Hematopoietic multipotent progenitor cell treated with erythropoietin and hydrocortisone succinate and interleukin-3 and kit ligand, for 4 days (in vitro differentiated cells): ENCODE data around the gene PILRB.
"Not testable (repeated sequence)": the region's sequence is repeated elsewhere in the genome, so short reads cannot be mapped to it uniquely, and the experiment has no call there.

ENCODE experiments used
- DNase-seq: peaks from one replicate; pipeline ENCODE4 v3.0.0-alpha.2; 2015

Gene PILRB

DNA sequence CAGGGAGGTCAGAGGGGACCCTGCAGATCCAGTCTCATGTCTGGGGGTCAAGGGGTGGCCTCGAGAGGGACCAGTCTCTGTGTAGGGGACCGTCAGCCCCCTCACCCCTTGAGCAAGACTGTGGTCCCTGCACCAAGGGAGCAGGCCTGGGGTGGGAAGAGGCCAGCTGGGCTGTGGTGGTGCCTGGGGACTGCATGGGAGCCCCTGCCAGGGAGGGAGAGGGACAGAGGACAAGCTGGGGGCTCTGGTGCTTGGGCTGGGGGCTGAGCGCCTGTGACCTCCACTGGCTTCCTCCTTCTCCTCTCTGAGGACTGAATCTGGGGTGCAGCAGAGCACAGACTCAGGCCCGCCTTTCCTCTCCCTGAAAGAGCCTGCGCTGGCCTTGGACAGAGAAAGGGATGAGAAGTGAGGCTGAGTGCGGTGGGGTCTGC, 771 bp upstream of the PILRB start:
- no peak for DNase-seq

DNA sequence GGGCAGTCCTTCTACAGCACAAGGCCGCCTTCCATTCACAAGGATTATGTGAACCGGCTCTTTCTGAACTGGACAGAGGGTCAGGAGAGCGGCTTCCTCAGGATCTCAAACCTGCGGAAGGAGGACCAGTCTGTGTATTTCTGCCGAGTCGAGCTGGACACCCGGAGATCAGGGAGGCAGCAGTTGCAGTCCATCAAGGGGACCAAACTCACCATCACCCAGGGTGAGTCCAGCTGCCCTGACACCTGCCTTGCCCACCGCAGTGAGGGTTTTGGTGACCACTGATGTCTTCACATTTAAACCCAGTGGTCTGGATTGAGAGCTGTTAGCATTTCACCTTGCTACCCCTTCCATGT, 918 bp downstream of the PILRB start:
- no peak for DNase-seq

DNA sequence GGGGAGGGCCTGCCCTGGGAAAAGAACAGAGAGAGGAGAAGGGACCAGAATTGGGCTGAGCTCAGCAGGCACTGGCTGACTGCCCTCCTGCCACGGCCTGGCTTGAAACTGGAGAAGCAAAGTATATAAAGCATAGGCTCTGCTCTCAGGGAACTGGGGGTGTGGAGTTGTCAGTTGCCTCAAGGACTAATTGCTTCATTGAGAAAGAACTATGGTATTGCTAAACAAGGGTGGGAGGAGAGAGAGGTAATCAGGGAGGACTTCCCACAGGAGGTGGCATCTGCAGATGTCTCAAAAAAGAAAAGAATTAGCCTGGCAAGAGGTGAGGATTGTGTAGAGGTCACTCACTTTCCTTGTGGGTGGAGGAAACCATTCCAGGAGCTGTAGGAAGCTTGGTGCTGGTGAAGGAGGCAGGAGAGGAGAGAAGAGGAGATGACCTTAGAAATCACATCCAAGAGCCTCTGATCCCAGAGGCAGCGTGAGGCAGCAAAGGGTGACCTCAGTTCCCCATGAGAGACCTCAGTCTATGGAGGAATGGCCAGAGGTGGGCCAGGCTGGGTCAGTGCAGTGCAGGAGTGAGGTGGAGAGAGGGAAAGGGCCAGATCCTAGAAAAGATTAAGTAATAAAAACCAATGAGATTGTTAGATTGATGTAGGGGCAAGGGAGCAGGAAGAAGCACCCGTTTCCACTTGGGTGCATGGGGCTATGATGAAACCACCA, 2.4 kb downstream of the PILRB start:
- DNase-seq = no peak

DNA sequence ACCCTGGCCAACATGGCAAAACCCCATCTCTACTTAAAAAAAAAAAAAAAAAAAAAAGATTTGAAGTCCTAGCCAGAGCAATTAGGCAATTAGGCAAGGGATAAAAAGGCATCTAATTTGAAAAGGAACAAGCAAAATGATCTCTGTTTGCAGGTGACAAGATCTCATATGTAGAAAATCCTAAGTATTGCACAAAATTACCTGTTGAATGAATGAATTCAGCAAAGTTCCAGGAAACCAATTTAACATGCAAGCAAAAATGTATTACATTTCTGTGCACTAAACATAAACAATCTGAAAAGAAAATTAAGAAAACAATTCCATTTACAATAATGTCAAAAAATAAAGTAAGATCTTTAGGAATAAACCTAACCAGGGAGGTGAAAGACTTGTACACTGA, 5.2 kb downstream of the PILRB start:
- no peak for DNase-seq

DNA sequence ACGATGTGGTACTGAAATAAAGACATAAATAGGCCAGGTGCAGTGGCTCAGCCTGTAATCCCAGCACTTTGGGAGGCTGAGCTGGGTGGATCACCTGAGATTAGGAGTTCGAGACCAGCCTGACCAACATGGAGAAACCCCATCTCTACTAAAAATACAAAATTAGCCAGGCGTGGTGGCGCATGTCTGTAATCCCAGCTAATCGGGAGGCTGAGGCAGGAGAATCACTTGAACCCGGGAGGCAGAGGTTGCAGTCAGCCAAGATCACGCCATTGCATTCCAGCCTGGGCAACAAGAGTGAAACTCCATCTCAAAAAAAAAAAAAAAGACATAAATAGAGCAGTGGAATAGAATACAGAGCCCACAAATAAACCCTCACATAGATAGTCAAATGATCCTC, 5.9 kb downstream of the PILRB start:
- not testable (repeated sequence) for DNase-seq

DNA sequence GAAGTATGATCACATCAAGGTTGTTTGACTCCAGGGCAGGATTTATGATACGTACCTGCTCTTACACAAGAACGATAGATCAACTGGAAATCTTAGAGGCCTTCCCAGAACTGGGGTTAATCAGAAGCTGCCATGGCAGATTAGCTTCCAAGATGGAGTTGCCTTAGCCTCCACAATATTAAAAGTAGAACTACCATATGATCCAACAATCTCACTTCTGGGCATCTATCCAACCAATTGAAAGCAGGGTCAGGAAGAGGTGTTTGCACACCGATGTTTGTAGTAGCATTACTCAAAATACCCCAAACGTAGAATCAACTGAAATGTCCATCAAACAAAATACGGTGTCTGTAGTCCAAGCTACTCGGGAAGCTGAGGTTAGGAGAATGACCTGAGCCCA, 6.6 kb downstream of the PILRB start:
- DNase-seq = no peak

DNA sequence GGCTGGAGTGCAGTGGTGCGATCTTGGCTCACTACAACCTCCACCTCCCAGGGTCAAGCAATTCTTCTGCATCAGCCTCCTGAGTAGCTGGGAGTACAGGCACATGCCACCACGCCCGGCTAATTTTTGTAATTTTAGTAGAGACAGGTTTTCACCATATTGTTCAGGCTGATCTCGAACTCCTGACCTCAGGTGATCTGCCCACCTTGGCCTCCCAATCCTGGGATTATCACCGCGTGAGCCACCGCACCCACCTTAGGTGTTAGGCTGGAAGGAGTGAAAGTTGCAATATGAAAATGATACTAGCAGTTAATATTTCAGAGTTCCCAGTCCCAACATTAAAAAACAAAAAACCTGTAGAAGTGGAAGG, 8.1 kb downstream of the PILRB start:
- not testable (repeated sequence) for DNase-seq

DNA sequence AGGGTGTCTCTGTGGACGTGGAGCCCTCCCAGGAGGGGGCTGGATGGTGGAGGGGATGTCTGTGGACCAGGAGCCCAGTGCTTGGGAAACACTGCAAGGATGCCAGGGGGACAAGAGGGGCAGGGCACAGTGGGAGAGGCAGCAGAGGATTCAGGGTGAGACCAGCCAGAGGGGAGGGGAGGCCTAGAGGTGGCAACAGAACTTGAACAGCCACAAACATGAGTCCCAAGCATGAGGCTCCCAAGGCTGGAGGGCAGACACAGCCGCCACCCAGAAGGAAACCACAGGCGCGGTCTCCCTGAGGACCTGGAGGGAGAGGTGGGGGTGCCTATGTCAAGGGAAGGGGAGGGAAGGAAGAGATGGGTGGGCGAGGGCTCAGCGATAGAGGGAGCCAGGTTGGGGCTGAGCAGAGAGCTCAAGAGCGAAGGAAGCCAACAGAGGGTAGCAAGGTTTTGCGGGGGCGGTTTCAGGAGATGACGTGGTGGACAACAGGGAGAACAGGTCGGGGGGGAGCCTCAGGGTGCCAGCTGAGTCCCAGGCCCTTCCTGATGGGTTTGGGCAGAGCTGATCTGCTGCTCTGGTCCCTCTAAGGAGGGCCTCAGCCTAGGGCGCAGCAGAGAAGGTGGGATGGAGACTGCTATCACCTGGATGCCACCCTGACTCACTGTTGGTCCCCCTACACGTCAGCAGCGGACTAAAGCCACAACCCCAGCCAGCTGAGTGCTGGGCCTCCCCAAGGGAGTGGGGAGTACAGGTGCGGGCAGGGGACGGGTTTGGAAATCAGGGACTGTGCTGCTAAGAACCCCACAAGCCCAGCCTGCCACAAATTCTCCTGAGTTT, 8.7 kb downstream of the PILRB start:
- DNase-seq = peak; percentile 64

DNA sequence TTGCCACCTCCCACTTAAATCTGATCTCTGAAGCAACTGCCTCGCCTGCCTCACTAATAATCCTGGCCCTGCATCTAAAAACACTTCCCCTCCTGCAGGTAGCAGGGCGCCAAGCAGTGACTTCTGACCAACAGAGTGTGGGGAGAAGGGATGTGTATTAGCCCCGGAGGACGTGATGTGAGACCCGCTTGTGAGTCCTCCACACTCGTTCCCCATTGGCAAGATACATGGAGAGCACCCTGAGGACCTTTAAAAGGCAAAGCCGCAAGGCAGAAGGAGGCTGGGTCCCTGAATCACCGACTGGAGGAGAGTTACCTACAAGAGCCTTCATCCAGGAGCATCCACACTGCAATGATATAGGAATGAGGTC, 9.3 kb downstream of the PILRB start:
- DNase-seq = no peak

DNA sequence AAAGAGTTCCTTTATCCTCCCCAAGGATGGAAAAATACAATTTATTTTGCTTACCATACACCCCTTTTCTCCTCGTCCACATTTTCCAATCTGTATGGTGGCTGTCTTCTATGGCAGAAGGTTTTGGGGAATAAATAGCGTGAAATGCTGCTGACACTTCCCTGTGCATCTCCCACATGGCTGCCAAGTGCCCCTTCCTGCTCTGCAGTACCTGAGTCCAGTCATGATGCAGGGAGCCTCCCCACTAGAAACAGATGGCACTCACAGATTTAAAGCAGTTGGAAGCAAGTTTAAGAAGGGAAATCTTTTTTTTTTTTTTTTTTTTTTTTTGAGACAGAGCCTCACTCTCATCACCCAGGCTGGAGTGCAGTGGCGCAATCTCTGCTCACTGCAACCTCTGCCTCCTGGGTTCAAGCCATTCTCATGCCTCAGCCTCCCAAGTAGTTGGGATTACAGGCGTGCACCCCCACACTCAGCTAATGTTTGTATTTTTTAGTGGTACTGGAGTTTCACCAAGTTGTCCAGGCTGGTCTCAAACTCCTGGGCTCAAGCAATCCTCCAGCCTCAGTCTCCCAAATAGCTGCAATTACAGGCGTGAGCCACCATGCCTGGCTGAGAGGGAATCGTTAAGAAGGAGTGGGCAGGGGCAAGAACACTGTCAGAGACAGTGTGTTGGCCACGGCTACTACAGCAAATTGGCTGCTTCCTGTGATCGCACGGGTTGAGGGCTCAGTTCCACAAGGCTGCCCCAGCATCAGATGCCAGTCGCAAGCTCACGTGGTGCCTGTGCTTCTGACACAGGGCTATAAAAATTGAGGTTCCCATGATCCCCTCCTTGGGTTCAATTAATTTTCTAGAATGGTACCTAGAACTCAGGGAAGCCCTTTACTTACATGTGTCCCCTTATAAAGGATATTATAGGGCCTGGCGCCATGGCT, 10.0 kb downstream of the PILRB start:
- peak; percentile 52 for DNase-seq

DNA sequence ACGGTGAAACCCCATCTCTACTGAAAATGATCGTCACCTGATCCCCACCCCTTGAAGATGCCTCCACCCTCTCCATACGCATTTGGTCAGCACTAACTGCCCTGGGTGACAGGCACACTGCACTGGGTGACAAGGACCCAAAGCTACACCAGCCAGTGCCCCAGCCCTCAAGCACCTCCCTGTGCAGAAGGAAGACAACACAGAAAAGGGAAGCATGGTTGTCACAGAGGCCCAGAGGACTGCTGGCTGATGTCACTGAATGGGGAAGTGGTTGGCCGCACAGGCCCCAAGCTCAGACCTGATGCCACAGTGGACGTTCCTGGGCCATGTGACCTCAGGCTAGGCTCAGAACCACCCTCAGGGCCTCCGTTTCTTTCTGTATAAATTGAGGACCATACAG, 11.2 kb downstream of the PILRB start:
- peak; percentile 96 for DNase-seq

DNA sequence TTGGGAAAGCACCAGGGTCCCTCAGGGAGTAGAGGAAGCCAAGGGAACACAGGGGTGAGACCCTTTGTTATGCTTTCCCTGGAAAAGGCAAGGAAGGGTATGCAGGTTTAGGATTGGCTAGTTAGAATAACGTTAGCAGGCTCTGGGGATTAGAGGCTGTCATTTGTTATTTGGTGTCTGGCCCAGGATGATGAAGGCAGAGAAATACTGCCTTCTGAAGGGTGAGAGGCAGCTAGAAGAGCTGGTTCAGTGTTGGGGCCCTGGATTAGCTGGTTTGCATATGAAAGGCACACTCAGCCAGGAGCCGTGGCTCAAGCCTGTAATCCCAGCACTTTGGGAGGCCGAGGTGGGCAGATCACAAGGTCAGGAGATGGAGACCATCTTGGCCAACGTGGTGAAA, 12.4 kb downstream of the PILRB start:
- no peak for DNase-seq

DNA sequence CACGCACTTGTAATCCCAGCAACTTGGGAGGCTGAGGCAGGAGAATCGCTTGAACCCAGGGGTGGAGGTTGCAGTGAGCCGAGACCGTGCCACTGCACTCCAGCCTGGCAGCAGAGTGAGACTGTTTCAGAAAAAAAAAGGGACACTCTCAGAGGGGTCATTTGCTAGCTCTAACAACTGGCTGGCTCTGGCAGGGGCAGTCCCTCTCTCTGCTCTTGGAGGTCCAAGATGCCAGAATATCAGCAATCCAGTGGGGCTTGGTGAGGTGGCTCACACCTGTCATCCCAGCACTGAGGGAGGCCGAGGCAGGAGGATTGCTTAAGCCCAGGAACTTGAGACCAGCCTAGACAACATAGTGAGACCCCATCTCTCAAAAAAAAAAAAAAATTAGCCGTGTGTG, 12.8 kb downstream of the PILRB start:
- no peak for DNase-seq

DNA sequence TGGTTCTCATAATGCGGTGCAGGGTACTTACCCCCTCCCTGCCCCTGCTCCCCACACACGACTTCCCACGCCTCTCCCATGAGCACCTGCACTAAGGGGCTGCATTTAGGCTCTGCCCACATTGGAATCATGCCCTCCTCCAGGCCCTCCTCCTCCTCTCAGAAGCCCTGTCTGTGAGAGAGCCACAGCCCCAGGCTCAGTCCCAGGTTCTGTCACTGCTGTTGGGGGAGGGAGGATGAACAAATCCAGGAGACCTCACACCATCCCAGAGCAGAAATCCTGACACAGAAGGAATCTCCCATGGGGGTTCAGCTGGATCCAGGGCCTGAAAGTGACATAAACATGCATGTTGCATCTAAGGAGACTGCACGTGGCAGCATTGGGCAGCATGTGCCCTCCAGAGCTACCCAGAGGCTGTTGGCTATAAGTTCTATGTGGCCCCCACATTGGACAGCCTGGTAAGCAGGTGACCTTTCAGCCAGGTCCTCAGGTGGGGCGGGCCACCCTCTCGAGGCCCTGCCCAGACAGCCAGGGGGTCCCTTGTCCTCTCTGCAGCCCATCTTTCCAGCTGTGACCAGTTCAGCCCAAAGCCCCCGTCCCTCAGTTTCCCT, 13.7 kb downstream of the PILRB start:
- no peak for DNase-seq

DNA sequence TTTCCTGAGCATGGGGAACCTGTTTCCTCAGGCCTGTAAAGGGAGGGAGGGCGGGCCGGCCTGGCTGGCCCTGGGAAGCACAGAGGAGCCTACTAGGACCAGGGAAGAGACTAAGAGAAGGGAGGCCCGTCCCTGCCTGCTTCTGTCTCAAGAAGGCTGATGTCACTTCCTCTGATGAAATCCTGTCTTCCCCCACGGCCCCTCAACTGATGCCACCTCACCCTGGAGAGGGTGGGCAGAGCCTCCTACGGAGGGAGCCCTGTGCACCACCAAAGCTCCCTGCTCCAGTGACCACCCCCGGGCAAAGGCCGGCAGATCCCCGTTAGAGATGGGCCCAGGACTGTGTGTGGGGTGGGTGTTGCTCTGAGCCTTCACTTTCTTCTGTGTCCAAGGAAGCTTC, 14.3 kb downstream of the PILRB start:
- DNase-seq = peak; percentile 85

DNA sequence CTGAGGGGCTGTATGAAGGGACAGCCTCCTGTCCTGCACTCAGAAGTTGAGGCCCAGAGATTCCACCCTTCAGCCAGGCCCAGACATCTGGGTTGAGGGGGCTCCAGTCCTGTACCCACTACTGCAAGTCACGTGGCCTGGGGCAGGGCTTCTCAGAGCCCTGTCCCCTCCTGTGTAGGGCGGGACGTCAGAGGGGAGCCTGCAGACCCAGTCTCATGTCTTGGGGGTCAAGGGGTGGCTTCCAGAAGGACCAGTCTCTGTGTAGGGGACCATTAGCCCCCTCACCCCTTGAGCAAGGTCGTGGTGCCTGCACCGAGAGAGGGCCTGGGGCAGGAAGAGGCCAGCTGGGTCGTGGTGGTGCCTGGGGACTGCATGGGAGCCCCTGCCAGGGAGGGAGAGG, 14.8 kb downstream of the PILRB start:
- DNase-seq = no peak

DNA sequence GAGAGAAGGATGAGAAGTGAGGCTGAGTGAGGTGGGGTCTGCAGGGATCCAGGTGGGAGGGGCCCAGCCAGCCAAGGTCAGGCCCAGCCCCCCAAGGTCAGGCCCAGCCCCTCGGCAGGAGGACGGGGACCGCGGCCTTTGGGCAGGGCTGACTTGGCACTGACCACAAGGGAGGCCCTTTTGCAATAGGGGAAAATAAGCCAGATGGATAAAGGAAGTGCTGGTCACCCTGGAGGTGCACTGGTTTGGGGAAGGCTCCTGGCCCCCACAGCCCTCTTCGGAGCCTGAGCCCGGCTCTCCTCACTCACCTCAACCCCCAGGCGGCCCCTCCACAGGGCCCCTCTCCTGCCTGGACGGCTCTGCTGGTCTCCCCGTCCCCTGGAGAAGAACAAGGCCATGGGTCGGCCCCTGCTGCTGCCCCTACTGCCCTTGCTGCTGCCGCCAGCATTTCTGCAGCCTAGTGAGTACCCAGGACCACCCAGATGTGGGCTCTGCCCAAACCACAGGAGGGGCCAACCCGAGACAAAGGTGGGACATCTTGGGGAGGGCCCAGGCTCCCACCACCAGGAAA, 15.4 kb downstream of the PILRB start, which contains the start of gene PILRA:
Gene PILRA, plus strand, starts transcription at position 227 of the 571 bp plus-strand sequence. Its CDS starts 170 bp downstream, at position 397.
- peak; percentile 45 for DNase-seq

DNA sequence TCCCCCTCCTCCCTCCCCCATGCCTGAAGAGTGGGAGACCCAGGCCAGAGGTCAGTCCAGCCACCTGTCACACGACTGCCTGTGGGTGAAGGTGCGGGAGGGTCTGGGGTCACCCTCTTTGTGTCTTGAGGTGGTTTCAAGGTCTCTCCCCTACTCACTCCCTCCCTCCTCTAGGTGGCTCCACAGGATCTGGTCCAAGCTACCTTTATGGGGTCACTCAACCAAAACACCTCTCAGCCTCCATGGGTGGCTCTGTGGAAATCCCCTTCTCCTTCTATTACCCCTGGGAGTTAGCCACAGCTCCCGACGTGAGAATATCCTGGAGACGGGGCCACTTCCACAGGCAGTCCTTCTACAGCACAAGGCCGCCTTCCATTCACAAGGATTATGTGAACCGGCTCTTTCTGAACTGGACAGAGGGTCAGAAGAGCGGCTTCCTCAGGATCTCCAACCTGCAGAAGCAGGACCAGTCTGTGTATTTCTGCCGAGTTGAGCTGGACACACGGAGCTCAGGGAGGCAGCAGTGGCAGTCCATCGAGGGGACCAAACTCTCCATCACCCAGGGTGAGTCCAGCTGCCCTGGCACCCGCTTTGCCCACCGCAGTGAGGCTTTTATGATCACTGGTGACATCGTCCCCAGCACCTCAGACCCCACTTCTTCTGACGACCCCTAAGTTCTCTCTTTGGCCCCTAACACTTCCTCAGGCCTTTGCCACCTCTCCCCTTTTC, 16.1 kb downstream of the PILRB start:
- DNase-seq = not testable (repeated sequence)

DNA sequence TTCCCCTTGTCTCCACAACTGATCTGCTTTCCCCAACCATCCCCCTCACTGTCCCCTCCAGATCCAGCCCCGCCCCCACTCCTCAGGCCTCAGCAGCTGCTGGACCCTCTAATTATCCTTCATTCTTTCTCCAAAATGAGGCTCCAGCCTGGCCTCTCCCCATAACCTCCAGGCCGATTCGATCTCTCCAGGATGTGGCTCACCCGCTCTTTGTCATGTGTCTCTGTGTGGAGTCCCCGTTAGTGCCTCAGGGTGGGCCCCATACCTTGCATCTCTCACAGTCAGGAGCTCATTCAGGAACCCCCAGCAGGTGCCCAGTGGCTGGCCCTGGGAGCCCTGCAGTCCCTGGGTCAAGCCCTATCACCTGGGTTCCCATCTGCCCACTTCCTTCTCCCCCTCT, 16.7 kb downstream of the PILRB start:
- peak; percentile 44 for DNase-seq

DNA sequence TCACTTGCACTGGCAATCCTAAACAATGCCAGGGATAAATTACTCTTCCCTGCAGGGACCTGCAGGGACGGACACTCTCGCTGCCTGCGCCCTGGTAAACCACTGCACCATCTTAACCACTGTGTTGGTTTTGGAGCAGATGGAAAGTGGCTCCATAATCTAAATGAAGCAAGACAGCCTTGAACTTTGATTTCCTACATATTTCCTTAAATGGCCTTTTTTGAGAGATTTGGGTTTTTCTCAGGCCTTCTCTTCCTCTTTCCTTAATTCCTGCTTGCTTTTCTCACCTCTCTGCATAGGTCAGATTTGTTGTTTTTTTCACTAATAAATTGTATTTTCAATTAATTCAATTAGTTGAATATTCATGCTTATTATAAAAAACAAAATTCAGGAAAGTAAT, 18.1 kb downstream of the PILRB start:
- no peak for DNase-seq

DNA sequence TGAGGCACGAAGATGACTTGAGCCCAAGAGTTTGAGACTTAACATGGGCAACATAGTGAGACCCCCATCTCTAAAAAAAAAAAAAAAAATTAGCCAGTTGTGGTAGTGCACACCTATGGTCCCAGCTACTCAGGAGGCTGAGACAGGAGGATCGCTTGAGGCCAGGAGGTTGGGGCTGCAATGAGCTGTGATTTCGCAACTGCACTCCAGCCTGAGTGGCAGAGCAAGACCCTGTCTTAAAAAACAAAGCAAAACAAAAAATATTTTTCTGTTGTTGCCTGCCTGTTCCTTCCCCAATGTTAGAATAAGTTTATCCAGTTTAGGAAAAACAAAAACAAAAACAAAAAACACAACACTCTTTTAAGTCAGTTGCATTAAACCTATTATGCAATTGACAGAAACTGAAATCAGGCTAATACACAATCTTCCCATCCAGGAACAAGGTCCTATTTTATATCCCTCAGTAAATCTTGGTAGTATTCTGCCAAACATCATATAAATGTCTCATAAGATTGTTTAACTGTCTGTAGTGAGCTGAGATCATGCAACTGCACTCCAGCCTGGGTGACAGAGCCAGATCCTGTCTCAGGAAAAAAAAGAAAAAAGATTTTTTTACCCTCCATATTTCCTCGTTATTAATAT, 20.3 kb downstream of the PILRB start:
- DNase-seq = no peak
